Measurements from ENCODE around the gene CD81.
"Not testable (repeated sequence)": the region's sequence is repeated elsewhere in the genome, so short reads cannot be mapped to it uniquely, and the experiment has no call there.

CD81 gene

GRCh38 chr11:2357246-2357645 is 19.9 kb upstream of the CD81 start:
- no peak for DNase-seq (ENCODE audit: low read depth in 2 of 2)

GRCh38 chr11:2357651-2358050 is 19.5 kb upstream of the CD81 start:
- DNase-seq (ENCODE audit: low read depth in 2 of 2): not testable (repeated sequence)

- no peak for DNase-seq (ENCODE audit: low read depth in 2 of 2)
These were observed 18.2 kb upstream of the CD81 start for GRCh38 chr11:2358754-2359442.

- no peak for DNase-seq (ENCODE audit: low read depth in 2 of 2)
These were observed 17.6 kb upstream of the CD81 start for GRCh38 chr11:2359557-2359956.

- DNase-seq (ENCODE audit: low read depth in 2 of 2): no peak
These were observed 16.9 kb upstream of the CD81 start for GRCh38 chr11:2360081-2360642.

- no peak for DNase-seq (ENCODE audit: low read depth in 2 of 2)
These were observed 15.5 kb upstream of the CD81 start for GRCh38 chr11:2361565-2361964.

GRCh38 chr11:2362414-2362813 is 14.7 kb upstream of the CD81 start:
- DNase-seq (ENCODE audit: low read depth in 2 of 2): no peak

- DNase-seq (ENCODE audit: low read depth in 2 of 2): no peak
These were observed 14.0 kb upstream of the CD81 start for GRCh38 chr11:2363130-2363529.

GRCh38 chr11:2363577-2364370 is 13.3 kb upstream of the CD81 start:
- no peak for DNase-seq (ENCODE audit: low read depth in 2 of 2)

GRCh38 chr11:2364386-2364785 is 12.7 kb upstream of the CD81 start:
- DNase-seq (ENCODE audit: low read depth in 2 of 2): not testable (repeated sequence)

- DNase-seq (ENCODE audit: low read depth in 2 of 2): no peak
These were observed 11.4 kb upstream of the CD81 start for GRCh38 chr11:2365571-2366210.

GRCh38 chr11:2366276-2366675 is 10.8 kb upstream of the CD81 start:
- no peak for DNase-seq (ENCODE audit: low read depth in 2 of 2)

- DNase-seq (ENCODE audit: low read depth in 2 of 2): no peak
These were observed 10.4 kb upstream of the CD81 start for GRCh38 chr11:2366733-2367132.

- no peak for DNase-seq (ENCODE audit: low read depth in 2 of 2)
These were observed 9.6 kb upstream of the CD81 start for GRCh38 chr11:2367266-2368160.

GRCh38 chr11:2368178-2368850 is 8.8 kb upstream of the CD81 start:
- no peak for DNase-seq (ENCODE audit: low read depth in 2 of 2)

GRCh38 chr11:2368851-2369180 is 8.3 kb upstream of the CD81 start:
- DNase-seq (ENCODE audit: low read depth in 2 of 2): no peak

- no peak for DNase-seq (ENCODE audit: low read depth in 2 of 2)
These were observed 7.8 kb upstream of the CD81 start for GRCh38 chr11:2369320-2369719.

GRCh38 chr11:2369896-2370295 is 7.2 kb upstream of the CD81 start:
- DNase-seq (ENCODE audit: low read depth in 2 of 2): no peak

- DNase-seq (ENCODE audit: low read depth in 2 of 2): no peak
These were observed 2.5 kb upstream of the CD81 start for GRCh38 chr11:2374456-2375201.

GRCh38 chr11:2375341-2375853 is 1.7 kb upstream of the CD81 start:
- DNase-seq (ENCODE audit: low read depth in 2 of 2): no peak

Measured in activated CD4-positive, alpha-beta T cell treated with anti-CD3 and anti-CD28 coated beads for 24 hours (primary cell).